HG03095 (cell line): ENCODE data around the gene ZNF442.
"Not testable (repeated sequence)": the region's sequence is repeated elsewhere in the genome, so short reads cannot be mapped to it uniquely, and the experiment has no call there.

Source experiments
- ATAC-seq: cut with Tn5 transposase; IDR thresholded peaks from one replicate; pipeline ENCODE4 v1.9.1; 2021; ENCODE audit warnings: moderate library complexity; ENCODE audit not compliant: unreplicated experiment

The ZNF442 gene

DNA sequence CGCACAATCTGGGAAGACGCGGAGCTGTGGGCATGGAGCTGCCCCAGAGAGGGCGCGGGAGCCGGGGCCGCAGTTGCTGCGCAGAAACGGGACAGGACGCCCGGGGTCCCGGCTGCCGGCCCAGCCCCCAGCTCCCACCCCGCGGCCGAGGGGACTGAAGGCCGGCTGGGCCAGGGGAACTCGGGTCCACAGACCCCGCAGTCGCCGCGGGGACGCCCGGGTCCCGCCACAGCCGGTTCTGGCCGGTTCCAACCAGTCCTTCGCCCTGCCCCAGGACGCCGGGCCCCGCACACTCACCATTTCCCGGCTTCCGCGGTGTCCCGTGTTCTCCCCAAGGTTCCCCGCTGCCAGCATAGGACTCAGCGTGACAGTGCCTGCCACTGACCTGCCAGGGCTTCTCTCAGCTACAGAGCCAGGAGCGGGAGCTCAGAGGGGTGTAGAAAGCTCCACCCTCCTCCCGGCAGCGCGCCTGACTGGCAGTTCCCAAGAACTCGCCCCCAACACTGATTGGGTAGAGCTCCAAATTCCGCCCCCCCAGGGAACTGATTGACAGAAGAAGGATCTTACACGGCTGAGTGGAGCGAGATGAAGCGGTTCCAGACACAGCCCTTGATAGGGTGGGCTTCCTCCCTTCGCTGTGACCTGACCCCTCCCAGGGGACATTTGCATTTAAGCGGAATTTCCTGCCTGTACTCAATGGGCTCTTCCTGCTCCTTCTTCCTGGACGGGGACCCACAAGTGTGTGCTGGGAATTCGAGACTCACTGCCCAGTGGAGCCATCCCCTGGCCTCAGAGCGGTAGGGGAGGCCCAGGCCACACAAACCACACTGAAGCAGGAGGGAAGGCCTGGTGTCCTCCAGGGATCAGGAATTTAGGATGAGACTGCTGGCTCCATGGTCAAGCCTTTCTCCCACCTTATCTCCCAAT lies at the start of gene ZNF442:
Gene ZNF442, minus strand, starts transcription at position 448 of the 927 bp plus-strand sequence. CDS start 2,052 bp downstream, outside the sequence.
- peak; percentile 91 for ATAC-seq

DNA sequence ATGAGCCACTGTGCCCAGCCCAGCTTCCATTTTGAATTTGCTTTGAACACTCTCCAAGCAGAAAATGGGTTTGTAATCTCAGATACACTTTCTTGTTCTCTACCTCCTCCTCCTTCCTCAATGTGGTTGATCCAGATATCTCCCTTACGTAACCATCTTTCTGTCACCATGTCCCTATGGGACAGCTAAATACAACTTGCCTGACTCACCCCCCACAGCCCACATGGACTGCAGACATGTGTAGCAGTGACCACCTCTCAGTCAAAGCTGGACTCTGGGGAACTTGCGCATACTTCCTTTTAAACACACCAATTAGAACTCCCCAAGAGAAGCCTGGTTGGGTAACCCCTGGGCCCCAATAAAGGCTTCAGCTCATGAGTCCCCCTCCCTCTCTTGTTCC lies 46.4 kb upstream of the ZNF442 start:
- ATAC-seq: no peak

DNA sequence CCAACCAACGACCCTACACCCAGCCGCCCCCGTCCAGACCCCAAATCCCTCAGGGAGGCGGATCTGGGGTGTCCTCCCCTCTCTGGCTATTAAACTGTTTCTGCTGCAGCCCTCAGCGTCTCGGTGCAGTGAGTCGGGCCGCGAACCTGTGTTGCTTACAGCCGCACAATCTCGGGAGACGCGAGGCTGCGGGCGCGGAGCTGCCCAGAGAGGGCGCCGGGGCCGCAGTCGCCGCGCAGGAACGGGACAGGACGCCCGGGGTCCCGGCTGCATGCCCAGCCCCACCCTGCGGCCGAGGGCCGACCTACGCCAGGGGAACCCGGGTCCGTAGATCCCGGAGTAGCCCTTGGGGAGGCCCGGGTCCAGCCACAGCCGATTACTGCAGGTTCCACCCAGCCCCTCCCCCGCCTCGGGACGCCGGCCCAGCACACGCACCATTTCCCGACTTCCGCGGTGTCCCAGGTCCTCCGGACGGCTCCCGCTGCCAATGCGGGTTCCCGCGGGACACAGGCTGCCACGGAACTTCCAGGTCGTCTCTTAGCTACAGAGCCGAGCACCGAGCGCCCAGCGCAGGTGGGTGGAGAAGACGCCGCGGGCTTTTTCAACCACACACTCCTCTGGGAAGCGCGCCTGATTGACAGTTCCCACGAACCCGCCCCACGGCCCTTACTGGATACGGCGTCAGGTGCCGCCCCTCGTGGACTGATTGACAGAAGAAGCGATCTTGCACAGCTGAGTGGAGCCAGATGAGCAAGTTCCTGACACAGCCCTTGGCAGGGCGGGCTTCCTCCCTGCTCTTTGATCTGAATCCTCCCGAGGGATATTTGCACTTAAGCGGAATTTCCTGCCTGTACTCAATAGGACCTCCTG lies 35.4 kb upstream of the ZNF442 start, which contains the start of gene ZNF799:
Gene ZNF799, minus strand, starts transcription at position 639 of the 870 bp plus-strand sequence. Its CDS starts 201 bp downstream, at position 438.
- ATAC-seq: peak; percentile 86

DNA sequence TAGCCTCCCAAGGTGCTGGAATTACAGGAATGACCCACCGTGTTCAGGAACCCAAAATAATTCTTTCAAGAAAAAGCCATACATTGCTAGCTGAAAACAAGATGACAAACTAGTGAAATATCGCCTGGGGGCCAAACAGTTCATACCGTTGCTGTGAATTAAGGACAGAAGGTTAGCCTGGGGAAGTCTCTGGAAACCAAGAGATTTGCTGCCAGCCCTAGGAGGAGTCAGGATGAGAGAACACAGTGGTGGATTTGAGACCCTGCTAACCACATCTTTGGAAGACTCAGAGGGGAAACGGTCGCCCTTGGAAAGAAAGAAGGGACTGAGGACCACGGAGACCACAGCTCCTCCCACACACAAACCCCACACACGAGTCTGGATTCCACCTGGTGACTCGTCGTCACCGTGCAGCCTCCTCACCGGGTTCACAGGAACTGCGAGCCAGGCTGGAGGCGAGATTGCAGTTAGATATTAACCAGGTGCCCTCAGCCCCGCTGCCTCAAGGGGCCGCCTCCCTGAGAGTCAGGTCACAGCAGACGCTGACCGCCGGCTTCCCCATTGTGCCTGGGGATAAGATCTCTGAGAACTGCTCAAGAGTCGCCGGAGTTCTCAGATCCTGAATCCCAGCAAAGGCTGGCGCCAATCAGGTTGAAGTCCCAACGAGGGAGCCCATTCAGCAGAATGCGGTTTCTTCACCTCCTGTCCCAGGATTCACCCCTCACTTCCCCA lies 34.6 kb upstream of the ZNF442 start:
- ATAC-seq: not testable (repeated sequence)

DNA sequence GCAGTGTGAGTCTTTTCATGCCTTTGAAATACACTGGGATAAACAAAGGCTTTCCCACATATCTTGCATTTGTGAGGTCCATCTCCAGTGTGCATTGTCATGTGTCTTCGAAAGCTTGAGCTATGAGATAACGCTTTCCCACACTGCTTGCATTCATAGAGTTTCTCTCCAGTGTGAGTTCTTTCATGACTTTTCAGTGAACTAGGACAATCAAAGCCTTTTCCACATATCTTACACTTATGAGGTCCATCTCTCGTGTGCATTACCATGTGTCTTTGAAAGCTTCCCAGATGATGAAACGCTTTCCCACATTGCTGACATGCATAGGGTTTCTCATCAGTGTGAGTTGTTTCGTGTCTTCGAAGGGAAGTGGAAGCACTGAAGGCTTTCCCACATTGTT lies 25.7 kb upstream of the ZNF442 start:
- not testable (repeated sequence) for ATAC-seq

- not testable (repeated sequence) for ATAC-seq
Observed at GRCh38 chr19:12386365-12386764, 20.9 kb upstream of the ZNF442 start.

GRCh38 chr19:12380444-12380737 lies 14.9 kb upstream of the ZNF442 start:
- ATAC-seq: no peak

- no peak for ATAC-seq
Observed at GRCh38 chr19:12379732-12380443, 14.4 kb upstream of the ZNF442 start.

GRCh38 chr19:12374026-12374425 lies 8.5 kb upstream of the ZNF442 start:
- ATAC-seq: no peak

GRCh38 chr19:12364391-12365235 lies 870 bp downstream of the ZNF442 start:
- ATAC-seq: no peak

DNA sequence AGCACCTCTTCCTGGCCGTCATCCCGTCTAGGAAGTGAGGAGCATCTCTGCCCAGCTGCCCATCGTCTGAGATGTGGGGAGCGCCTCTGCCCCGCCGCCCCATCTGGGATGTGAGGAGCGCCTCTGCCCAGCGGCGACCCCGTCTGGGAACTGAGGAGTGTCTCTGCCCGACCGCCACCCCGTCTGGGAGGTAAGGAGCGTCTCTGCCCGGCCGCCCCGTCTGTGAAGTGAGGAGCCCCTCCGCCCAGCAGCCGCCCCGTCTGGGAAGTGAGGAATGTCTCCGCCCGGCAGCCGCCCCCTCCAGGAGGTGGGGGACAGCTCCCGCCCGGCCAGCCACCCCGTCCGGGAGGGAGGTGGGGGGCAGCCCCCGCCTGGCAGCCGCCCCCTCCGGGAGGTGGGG lies 3.2 kb downstream of the ZNF442 start:
- ATAC-seq: not testable (repeated sequence)

GRCh38 chr19:12353375-12353774 lies 12.1 kb downstream of the ZNF442 start:
- no peak for ATAC-seq

DNA sequence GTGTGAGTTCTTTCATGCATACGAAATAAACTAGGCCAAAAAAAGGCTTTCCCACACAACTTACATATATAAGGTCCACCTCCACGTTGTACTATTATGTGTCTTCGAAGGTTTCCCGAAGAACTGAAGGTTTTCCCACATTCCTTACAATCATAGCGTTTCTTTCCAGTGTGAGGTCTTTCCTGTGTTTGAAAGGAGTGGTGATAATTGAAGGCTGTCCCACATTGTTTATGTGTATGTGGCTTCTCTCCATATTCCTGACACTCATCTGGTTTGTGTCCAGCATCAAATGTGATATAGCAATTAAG lies 14.6 kb downstream of the ZNF442 start:
- ATAC-seq: no peak

GRCh38 chr19:12350185-12350889 lies 15.1 kb downstream of the ZNF442 start:
- ATAC-seq: no peak

DNA sequence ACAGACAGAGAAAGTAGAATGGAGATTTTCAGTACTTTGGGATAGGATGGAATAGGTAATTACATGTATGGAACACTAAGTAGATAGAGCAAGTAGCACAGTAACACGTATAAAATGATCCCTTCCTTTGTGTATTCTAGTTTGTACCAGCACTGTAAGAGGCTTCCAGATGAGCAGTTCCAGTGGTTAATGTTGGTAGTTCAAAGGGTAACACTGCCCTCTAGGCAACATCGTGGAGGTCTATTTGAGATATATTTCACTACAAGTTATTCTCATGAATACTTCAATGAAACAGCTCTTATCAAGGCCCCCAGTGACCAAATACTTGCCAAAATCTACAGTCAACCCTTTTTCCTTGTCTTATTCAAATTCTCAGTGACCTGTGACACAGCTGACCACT lies 18.6 kb downstream of the ZNF442 start:
- no peak for ATAC-seq

DNA sequence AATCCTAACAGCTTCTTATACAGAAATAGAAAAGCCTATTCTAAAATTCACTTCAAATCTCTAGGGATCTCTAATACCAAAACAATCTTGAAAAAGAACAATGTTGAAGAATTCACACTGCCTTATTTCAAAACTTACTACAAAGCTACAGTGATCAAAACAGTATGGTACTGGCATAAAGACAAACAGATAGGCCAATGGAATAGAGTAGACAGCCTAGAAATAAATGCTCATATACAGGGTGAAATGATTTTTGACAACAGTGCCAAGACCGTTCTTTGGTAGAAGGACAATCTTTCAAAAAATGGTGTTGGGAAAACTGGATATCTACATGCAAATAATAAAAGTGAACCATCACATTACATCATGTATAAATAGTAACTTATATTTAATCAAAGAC lies 20.3 kb downstream of the ZNF442 start:
- no peak for ATAC-seq

GRCh38 chr19:12333162-12334159 lies 32.0 kb downstream of the ZNF442 start, which contains the start of gene ZNF563:
Gene ZNF563 (minus strand): TSS chr19:12333633. CDS start chr19:12333482, 151 bp downstream.
- ATAC-seq: peak; percentile 88
